ENCODE measurements around the gene STX11.

Gene STX11

DNA sequence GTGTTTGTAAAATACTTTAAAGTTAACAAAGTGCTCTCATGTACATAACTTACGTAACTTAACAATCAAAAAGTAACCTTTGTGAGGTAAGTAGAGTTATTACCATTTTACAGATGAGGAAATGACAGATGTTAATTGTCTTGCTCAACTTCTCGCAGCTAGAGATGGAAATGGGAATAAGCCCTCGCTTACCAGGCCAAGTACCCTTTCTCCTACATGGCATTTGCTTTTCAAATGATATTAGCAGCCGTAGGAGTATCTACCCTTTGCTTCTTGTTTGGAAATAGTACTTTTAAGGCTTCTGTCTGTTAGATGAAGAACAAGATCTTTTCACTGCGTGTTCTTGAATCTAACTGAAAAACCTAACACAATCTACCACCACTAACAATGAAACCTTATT, 15.5 kb downstream of the STX11 start:
- Histone ChIP-seq H2AFZ (ENCODE audit: low read depth) (no peak overlapping the region), H4K20me1 (ENCODE audit: insufficient read depth) (no peaks in the 10 kb centered on the region), H3K79me2 (ENCODE audit: insufficient read depth, low read depth) (no peaks in the 10 kb centered on the region), H3K4me2 (no peak overlapping the region), H3K9ac (no peak overlapping the region), H3K27ac (no peak overlapping the region), H3K27me3 (ENCODE audit: insufficient read depth, low read depth) (no peaks in the 10 kb centered on the region), H3K36me3 (ENCODE audit: insufficient read depth) (no peaks in the 10 kb centered on the region), H3K4me1 (ENCODE audit: low read depth, poor library complexity, severe bottlenecking) (peaks cover 6% of the 10 kb centered on the region), H3K4me3 (IDR thresholded peaks at IDR 0.05; ENCODE audit: insufficient read depth, low read depth, low read length) (no peak overlapping the region)
- TF ChIP-seq, protein P1, sequence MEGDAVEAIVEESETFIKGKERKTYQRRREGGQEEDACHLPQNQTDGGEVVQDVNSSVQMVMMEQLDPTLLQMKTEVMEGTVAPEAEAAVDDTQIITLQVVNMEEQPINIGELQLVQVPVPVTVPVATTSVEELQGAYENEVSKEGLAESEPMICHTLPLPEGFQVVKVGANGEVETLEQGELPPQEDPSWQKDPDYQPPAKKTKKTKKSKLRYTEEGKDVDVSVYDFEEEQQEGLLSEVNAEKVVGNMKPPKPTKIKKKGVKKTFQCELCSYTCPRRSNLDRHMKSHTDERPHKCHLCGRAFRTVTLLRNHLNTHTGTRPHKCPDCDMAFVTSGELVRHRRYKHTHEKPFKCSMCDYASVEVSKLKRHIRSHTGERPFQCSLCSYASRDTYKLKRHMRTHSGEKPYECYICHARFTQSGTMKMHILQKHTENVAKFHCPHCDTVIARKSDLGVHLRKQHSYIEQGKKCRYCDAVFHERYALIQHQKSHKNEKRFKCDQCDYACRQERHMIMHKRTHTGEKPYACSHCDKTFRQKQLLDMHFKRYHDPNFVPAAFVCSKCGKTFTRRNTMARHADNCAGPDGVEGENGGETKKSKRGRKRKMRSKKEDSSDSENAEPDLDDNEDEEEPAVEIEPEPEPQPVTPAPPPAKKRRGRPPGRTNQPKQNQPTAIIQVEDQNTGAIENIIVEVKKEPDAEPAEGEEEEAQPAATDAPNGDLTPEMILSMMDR (conservative IDR thresholded peaks at IDR 0.05; ENCODE audit: low read depth, low read length): no peak

GRCh38 chr6:144170044-144170443, 19.7 kb downstream of the STX11 start:
- no peak overlapping the region for H3K4me3 ChIP-seq (IDR thresholded peaks at IDR 0.05; ENCODE audit: insufficient read depth, low read depth, low read length)
- H3K4me1 ChIP-seq (ENCODE audit: low read depth, poor library complexity, severe bottlenecking): no peaks in the 10 kb centered on the region
- H3K27ac ChIP-seq: no peak overlapping the region
- H3K36me3 ChIP-seq (ENCODE audit: insufficient read depth): no peaks in the 10 kb centered on the region
- TF ChIP-seq, protein P1 (conservative IDR thresholded peaks at IDR 0.05; ENCODE audit: low read depth, low read length): no peak
- no peaks in the 10 kb centered on the region for H3K79me2 ChIP-seq (ENCODE audit: insufficient read depth, low read depth)
- H4K20me1 ChIP-seq (ENCODE audit: insufficient read depth): no peaks in the 10 kb centered on the region
- no peak overlapping the region for H2AFZ ChIP-seq (ENCODE audit: low read depth)
- no peaks in the 10 kb centered on the region for H3K27me3 ChIP-seq (ENCODE audit: insufficient read depth, low read depth)
- H3K4me2 ChIP-seq: no peak overlapping the region
- H3K9ac ChIP-seq: no peak overlapping the region

DNA sequence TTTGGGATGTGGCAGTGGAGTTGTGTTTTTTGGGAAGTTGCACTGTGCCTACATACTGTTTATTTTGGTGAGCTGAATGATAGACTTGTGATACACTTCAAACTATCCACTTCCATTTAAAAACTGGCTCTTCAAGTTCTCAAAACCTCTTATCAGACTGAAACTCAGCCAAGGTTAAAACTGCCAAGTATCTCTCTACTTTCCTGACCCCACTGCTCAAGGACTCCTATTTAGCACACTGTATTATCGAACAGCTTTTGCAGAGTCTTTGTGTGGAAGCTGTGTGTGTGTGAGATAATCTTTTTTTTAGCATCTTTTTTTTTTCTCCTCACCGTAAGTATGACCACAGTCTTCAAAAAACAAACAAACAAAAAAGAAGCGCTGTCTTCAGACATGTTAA, 21.1 kb downstream of the STX11 start:
- Histone ChIP-seq H3K27me3 (ENCODE audit: insufficient read depth, low read depth) (no peaks in the 10 kb centered on the region), H3K4me3 (IDR thresholded peaks at IDR 0.05; ENCODE audit: insufficient read depth, low read depth, low read length) (no peak overlapping the region), H3K4me1 (ENCODE audit: low read depth, poor library complexity, severe bottlenecking) (no peaks in the 10 kb centered on the region), H3K36me3 (ENCODE audit: insufficient read depth) (no peaks in the 10 kb centered on the region), H3K79me2 (ENCODE audit: insufficient read depth, low read depth) (no peaks in the 10 kb centered on the region), H4K20me1 (ENCODE audit: insufficient read depth) (no peaks in the 10 kb centered on the region), H3K9ac (no peak overlapping the region), H3K27ac (no peak overlapping the region), H3K4me2 (no peak overlapping the region), H2AFZ (ENCODE audit: low read depth) (no peak overlapping the region)
- TF ChIP-seq, protein P1 (conservative IDR thresholded peaks at IDR 0.05; ENCODE audit: low read depth, low read length): no peak

DNA sequence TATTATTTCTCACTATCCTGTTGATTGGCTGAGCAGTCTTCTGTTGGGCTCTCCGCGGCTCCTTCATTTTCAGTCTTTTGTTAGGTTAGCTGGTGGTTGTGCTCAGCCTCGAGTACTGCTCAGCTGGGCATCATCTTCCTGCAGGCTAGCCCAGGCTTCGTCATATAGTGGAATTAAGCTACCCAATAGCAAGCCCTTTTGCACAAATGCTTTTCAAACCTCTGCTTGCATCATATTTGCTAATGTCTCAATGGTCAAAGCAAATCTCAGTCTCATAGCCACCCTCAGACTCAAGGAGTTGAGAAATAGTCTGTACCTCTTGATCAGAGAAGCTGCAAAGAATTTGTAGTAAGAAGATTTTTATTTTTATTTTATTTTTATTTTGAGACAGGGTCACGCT, 23.7 kb downstream of the STX11 start:
- H3K4me1 ChIP-seq (ENCODE audit: low read depth, poor library complexity, severe bottlenecking): no peaks in the 10 kb centered on the region
- no peak overlapping the region for H3K4me2 ChIP-seq
- no peak overlapping the region for H3K27ac ChIP-seq
- no peak overlapping the region for H3K4me3 ChIP-seq (IDR thresholded peaks at IDR 0.05; ENCODE audit: insufficient read depth, low read depth, low read length)
- no peaks in the 10 kb centered on the region for H3K79me2 ChIP-seq (ENCODE audit: insufficient read depth, low read depth)
- TF ChIP-seq, protein P1 (conservative IDR thresholded peaks at IDR 0.05; ENCODE audit: low read depth, low read length): no peak
- H4K20me1 ChIP-seq (ENCODE audit: insufficient read depth): no peaks in the 10 kb centered on the region
- no peak overlapping the region for H3K9ac ChIP-seq
- no peaks in the 10 kb centered on the region for H3K27me3 ChIP-seq (ENCODE audit: insufficient read depth, low read depth)
- H2AFZ ChIP-seq (ENCODE audit: low read depth): no peak overlapping the region
- H3K36me3 ChIP-seq (ENCODE audit: insufficient read depth): no peaks in the 10 kb centered on the region
